Medulla oblongata (tissue), 1 donor: ENCODE results near the gene OR11G2.
"Not testable (repeated sequence)": the region's sequence is repeated elsewhere in the genome, so short reads cannot be mapped to it uniquely, and the experiment has no call there.

ENCODE experiments used
- DNase-seq: peaks from one replicate; pipeline ENCODE4 v3.0.0-alpha.2; 2015; ENCODE audit errors: extremely low spot score

OR11G2 gene, protein sequence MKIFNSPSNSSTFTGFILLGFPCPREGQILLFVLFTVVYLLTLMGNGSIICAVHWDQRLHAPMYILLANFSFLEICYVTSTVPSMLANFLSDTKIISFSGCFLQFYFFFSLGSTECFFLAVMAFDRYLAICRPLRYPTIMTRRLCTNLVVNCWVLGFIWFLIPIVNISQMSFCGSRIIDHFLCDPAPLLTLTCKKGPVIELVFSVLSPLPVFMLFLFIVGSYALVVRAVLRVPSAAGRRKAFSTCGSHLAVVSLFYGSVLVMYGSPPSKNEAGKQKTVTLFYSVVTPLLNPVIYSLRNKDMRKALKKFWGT

DNA sequence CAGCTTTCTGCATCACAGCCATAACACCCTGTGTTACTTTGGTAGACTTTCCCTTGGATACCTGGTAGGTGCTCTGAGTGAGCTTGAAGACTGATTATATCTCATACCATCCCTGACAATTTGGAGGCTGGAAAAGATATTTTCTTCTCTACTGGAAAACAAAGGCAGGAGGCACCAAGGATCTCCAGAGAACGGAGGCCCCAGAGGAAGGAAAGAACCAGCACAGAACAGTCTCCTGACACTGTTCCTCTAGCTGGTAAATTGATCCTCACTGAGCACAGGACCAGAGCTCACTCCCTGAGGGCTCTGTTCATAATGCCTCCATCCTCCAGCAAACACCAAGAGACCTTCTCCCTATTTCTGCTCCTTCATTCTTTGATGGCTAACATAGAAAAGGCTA lies at the start of gene OR11G2:
OR11G2 (plus strand) TSS at position 301 of the 400 bp plus-strand sequence. CDS start 6,542 bp downstream, outside the sequence.
- no peak for DNase-seq

DNA sequence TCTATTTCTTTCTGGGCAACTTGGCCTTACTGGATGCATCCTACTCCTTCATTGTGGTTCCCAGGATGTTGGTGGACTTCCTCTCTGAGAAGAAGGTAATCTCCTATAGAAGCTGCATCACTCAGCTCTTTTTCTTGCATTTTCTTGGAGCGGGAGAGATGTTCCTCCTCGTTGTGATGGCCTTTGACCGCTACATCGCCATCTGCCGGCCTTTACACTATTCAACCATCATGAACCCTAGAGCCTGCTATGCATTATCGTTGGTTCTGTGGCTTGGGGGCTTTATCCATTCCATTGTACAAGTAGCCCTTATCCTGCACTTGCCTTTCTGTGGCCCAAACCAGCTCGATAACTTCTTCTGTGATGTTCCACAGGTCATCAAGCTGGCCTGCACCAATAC lies 46.8 kb upstream of the OR11G2 start:
- no peak for DNase-seq

DNA sequence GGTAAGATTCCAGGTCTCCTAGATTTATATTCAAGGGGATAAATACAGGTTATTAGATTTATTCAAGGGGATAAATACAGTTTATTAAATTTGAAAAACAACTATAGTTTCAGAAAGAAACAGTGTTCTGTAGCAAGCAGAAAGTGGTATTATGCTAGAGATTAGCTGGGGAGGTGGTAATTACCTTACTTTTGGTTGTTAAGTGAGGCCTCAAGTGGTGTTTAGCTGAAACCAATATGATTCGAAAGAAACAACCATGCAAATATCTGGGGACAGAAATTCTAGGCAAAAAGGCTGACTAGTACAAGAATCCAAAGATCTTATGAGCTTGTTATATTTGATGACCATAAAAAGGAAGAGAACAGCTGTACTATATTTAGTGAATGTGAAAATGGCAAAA lies 45.9 kb upstream of the OR11G2 start:
- no peak for DNase-seq

- no peak for DNase-seq
These were observed 26.2 kb upstream of the OR11G2 start for GRCh38 chr14:20164462-20164861.

DNA sequence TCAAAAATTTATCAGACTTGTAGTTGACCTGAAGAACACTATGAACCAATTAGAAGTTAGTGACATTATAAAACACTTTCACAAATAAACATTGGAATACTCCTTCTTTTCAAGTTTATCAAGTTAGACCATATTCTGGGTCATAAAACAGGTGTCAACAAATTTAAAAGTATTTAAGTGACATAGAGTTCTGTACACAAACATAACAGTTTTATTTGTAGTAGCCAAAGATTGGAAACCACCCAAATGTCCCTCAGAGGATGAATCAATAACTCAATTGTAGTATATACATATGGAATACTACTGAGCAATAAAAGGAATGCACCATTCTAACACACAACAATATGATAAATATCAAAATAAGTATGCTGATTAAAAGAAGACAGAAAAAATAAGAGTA lies 23.6 kb upstream of the OR11G2 start:
- DNase-seq: no peak

GRCh38 chr14:20169852-20170251 lies 20.8 kb upstream of the OR11G2 start:
- not testable (repeated sequence) for DNase-seq

DNA sequence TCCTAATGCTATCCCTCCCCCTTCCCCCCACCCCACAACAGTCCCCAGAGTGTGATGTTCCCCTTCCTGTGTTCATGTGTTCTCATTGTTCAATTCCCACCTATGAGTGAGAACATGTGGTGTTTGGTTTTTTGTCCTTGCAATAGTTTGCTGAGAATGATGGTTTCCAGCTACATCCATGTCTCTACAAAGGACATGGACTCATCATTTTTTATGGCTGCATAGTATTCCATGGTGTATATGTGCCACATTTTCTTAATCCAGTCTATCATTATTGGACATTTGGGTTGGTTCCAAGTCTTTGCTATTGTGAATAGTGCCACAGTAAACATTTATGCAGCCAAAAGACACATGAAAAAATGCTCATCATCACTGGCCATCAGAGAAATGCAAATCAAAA lies 16.5 kb upstream of the OR11G2 start:
- not testable (repeated sequence) for DNase-seq

- DNase-seq: no peak
These were observed 14.4 kb upstream of the OR11G2 start for GRCh38 chr14:20176330-20176729.

DNA sequence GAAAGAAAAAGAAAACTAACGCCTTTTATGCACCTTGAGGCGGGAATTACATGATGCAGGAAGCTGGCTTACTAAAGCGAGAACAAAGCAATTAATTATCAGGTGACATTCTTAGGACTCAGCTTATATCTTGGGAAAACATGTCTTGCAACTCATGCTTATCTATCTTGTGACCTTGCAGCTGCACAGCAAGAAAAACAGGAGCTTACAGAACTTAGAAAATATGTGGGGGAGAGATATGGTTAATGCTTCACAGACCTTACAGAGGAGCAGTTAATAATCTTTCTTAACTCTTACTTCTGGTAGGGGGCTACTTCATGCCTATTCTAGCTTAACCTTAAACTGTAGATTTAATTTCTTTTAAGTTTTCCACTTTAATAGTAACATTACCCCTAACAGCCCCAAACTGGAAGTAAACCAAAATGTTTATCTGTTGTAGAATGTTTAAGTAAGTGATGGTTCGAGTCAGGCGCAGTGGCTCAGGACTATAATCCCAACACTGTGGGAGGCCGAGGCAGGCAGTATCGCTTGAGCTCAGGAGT lies 13.2 kb upstream of the OR11G2 start:
- no peak for DNase-seq

- peak; percentile 57 for DNase-seq
These were observed 11.5 kb upstream of the OR11G2 start for GRCh38 chr14:20179218-20179617.

DNA sequence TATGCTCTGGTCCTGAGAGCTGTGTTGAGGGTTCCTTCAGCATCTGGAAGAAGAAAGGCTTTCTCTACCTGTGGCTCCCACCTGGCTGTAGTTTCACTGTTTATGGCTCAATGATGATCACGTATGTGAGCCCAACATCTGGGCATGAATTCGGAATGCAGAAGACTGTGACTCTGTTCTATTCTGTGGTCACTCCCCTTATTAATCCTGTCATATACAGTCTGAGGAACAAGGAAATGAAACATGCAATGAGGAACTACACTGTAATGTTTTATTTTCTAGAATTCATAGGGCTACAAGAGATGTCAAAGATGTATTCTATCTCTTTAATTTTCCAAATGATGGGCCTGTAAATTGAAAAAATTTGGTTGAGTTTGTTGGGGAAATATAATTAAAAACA lies 10.8 kb upstream of the OR11G2 start:
- DNase-seq: peak; percentile 40

DNA sequence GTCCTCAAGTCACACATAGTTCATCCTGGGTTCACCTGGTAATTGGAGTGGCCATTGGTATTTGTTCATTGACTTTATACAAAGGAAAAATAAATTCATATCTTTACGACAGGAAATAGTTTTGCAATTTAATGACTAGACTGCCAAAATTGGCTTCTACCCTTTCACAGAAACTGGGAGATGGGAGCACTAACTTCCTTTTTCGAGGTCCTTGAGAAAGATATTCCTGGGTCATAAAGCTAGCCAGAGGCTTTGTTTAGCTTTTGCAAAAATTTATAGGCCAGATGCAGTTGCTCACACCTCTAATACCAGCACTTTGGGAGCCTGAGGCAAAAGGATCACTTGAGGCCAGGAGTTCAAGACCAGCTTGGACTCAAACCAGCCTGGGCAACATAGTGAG lies 10.2 kb upstream of the OR11G2 start:
- no peak for DNase-seq

DNA sequence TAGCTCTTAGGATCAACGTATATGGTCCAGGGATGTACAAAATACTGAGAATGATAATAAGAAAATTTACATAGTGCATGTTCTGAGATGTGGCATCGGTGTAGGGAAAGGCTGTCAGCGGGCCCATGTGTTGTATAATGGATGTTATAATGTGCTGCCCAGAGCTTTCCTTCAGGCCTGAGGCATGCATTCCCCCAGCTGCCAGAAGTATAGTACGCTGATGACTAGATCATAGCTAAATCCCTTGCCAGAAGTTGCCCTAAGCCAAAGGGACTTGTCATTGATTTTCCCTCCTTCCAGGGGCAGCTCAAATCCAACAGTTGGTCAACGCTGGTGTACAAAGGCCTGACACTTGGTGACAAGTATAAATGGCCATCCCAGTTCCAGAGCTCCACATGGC lies 6.5 kb upstream of the OR11G2 start:
- no peak for DNase-seq

DNA sequence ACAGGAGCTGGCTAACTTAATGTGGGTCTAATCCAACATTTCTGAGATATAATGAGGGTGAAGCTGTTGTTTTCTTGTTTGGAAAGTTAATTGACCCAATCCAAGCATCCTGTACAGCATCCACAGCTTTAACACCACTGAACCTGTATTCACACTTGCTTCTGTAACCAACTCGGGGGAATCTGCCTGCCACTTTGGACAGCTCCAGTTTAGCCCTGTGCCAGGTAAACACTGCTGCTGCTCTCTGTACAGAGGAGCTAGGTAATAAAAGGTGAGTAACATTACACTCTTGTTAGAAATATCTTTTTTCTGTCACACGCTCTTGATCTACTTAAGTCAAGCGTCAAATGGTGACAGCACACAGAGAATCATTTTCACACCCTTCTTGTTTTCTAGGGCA lies 700 bp downstream of the OR11G2 start:
- no peak for DNase-seq

DNA sequence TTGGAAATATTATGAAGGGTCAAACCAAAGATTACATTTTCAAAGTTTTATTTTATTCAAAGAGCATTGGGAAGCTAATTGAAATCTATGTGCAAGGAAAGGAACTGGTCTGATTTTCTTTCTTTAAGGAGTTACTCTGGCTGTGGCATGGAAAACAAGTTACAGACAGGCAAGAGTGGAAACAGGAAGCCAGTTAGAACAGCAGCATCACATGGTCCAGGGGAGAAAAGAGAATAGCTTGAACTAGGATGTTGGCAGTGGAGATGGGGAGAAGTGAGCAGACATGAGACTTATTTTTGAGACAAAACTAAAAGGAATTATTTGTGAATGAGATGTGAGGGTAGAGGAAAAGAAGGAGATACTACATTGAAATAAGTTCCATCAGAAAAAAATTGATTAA lies 3.4 kb downstream of the OR11G2 start:
- peak; percentile 70 for DNase-seq

GRCh38 chr14:20195170-20195569 lies 4.5 kb downstream of the OR11G2 start:
- not testable (repeated sequence) for DNase-seq

GRCh38 chr14:20195911-20196310 lies 5.2 kb downstream of the OR11G2 start:
- DNase-seq: no peak

GRCh38 chr14:20197459-20197858 lies 6.8 kb downstream of the OR11G2 start:
- DNase-seq: peak; percentile 42

GRCh38 chr14:20198991-20199390 lies 8.3 kb downstream of the OR11G2 start:
- DNase-seq: peak; percentile 66

- no peak for DNase-seq
These were observed 14.0 kb downstream of the OR11G2 start for GRCh38 chr14:20204721-20205120.

DNA sequence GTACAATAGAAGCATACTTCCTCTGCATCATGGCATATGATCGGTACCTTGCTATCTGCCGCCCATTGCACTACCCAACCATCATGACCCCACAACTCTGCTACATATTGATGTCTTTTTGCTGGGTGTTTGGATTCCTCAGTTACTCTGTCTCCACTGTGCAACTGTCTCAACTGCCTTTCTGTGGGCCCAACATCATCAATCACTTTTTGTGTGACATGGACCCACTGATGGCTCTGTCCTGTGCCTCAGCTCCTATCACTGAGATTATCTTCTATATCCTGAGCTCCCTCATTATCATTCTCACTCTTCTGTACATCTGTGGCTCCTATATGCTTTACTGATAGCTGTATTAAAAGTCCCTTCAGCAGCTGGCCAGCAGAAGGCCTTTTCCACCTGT lies 18.9 kb downstream of the OR11G2 start:
- no peak for DNase-seq

- not testable (repeated sequence) for DNase-seq
These were observed 21.7 kb downstream of the OR11G2 start for GRCh38 chr14:20212406-20212805.

GRCh38 chr14:20215196-20215595 lies 24.5 kb downstream of the OR11G2 start:
- DNase-seq: no peak

- no peak for DNase-seq
These were observed 28.3 kb downstream of the OR11G2 start for GRCh38 chr14:20219033-20219432.
